GM12864 (cell line): ENCODE results near the gene LCOR.
A peak's percentile ranks its signal among the peaks of the same experiment; 100 is the strongest.

ENCODE experiments used
- DNase-seq: peaks from one replicate; pipeline ENCODE4 v3.0.0-alpha.2; 2011; ENCODE audit warnings: low read depth
- H3K4me3 ChIP-seq: 2 replicates; pipeline ENCODE4 v1.5.1; 2011; ENCODE audit warnings: mild to moderate bottlenecking, low read depth, low read length, control low read depth
- TF ChIP-seq, protein P1 (sequence below): IDR thresholded peaks from 2 replicates; pipeline ENCODE4 v1.5.1; 2011; ENCODE audit warnings: low read depth, mild to moderate bottlenecking, moderate library complexity, low read length, control low read depth, inconsistent platforms; ENCODE audit errors: missing control alignments

LCOR gene

DNA sequence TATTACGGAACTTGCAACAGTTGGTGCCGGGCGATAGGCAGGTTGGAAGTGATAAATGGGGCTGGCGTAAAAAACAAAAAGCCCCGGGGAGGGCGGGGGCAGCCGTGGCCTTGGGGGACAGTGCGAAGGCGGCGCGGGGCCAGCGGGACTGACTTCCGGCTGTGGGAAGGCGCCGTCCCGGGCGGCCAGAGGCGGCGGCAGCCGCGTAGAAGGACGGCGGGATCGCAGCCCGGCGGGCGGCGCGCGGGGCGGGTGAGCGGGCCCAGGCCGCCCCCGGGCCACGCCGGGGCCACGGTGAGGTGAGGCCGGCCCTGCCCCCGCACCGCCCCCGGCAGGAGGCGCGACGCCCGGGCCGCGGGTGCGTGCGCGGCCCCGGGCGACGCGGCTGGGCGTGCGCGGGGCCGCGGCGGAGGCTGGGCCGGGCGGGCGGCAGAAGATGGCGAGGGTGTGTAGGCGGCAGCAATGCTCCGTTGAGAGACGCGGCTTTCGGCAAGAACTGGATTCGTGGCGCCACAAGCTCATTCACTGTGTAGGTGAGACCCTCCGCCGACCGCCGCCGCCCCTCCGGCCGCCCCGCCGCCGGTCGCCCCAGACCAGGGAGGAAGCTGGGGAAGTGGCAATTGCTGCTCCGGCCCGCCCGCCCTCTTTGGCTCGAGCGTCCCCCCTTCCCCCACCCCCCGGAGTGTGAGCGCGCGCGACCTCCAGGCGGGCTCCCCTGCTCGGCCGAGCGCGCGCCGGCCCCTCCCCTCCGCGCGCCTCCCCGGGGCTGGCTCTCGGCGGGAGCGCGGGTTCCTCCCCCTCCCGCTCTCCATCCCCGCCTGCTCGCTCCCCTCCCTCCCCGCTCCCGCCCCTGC is at the start of gene LCOR:
TSS of gene LCOR (plus strand) at position 432 of the 854 bp plus-strand sequence. CDS start 116,760 bp downstream, outside the sequence.
- peak; percentile 65 for DNase-seq
- peak within 1 kb of the TSS; percentile 85 for H3K4me3 ChIP-seq
- TF ChIP-seq, protein P1, sequence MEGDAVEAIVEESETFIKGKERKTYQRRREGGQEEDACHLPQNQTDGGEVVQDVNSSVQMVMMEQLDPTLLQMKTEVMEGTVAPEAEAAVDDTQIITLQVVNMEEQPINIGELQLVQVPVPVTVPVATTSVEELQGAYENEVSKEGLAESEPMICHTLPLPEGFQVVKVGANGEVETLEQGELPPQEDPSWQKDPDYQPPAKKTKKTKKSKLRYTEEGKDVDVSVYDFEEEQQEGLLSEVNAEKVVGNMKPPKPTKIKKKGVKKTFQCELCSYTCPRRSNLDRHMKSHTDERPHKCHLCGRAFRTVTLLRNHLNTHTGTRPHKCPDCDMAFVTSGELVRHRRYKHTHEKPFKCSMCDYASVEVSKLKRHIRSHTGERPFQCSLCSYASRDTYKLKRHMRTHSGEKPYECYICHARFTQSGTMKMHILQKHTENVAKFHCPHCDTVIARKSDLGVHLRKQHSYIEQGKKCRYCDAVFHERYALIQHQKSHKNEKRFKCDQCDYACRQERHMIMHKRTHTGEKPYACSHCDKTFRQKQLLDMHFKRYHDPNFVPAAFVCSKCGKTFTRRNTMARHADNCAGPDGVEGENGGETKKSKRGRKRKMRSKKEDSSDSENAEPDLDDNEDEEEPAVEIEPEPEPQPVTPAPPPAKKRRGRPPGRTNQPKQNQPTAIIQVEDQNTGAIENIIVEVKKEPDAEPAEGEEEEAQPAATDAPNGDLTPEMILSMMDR, result no peak

- no peak overlapping the region for H3K4me3 ChIP-seq
- TF ChIP-seq, protein P1, result no peak
- DNase-seq, result no peak
Observed at GRCh38 chr10:96784253-96784652, 47.8 kb upstream of the LCOR start.

DNA sequence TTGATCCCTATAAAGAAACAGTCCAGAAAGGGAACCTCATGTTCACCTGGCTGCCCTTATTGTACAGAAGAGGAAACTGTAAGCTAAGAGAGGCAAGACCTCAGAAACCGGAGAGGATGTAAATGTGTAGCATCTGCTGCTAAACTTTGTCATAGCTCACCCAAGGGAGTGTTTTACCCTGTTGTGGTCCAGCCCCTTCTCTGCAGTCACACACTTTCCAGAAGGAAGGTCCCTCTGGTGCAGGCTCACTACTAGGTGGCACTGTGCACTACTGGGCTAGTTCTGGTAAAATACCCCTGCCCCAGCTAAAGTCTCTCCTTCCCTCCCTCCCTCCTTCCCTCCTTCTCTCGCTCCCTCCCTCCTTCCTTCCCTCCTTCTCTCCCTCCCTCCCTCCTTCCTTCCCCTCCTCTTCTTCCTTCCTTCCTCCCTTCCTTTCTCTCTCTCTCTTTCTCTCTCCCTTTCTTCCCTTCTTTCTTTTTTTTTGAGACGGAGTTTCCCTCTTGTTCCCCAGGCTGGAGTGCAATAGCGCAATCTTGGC is 42.5 kb upstream of the LCOR start:
- DNase-seq, result peak; percentile 49

GRCh38 chr10:96791902-96792301 is 40.2 kb upstream of the LCOR start:
- no peak for DNase-seq
- TF ChIP-seq, protein P1, result no peak
- H3K4me3 ChIP-seq, result no peak overlapping the region

More for the DNA sequence above, 42.5 kb upstream of the LCOR start:
- H3K4me3 ChIP-seq, result no peak overlapping the region
- TF ChIP-seq, protein P1, result no peak

DNA sequence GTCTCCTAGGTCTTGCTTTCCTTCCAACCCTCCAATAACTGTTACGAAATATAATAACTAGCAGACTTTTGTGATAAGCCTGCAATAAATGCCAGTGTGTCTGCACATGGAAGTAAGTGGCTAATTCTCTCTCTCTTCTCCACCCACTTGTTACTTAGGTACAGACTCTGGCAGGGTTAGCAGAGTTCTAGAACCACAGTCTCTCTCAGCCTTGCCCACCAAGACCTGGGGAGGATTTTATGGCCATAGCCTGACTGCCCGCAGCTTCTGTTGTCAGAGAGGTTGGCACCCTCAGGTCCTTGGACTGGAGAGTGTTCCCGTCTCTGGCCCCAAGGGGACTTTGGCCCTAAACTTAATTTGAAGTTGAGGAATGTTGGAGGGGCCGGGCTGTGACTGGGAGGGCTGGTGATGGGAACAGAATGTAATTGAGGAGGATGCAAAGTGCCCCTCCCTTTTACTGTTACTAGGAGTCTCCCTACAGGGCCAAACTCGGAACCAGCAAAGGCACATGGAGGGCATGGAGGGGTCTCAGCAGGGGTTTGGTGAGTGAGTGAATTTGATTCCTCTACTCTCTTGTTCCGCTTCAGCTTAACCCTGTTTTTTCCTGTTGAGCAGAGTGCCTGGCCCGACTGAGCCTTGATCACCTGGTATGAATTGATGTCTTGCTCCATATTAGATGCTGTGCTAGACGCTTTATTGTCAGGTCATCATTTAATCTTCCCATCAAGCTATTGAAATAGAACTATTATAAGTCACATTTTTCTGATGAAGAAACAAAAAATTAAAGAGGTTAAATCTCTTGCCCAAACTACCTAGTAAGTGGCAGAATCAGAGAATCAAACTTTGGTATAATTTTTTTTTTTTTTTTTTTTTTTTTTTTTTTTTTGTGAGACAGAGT is 37.0 kb upstream of the LCOR start:
- no peak overlapping the region for H3K4me3 ChIP-seq
- TF ChIP-seq, protein P1, result no peak
- no peak for DNase-seq

DNA sequence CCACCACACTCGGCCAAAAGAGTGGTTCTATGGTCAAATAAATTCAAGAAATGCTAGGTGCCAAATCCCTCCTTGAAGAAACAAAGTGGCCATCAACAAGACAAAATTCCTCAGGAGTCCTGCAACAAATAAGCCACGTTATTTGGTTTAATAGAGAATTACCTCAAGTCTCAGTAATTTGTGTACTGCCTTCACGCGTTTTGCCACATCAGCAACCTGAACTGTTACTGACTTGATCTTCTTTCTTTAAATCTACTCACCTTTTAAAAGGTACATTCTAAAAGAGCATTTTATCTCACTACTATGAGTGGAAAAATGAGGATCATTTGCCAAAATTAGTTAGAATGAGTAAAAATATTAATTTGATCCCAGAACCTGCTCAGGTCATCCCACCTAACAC is 34.6 kb upstream of the LCOR start:
- DNase-seq, result no peak
- TF ChIP-seq, protein P1, result no peak
- no peak overlapping the region for H3K4me3 ChIP-seq
